A549 (cell line): ENCODE data around the gene RPA1. TPM values are rescaled to one million over a fixed set of nuclear protein-coding genes. Genes with fewer than 3 reads are reported as not detected.

Experiments used
- ATAC-seq, 2 experiments: fragments of 200-7000 bp in 1 of 2; fragments of >200 bp in 1 of 2; cut with Nextera tagmentation in 1 of 2; cut with Tn5 transposase in 1 of 2; 3 replicates each; pipeline versions ENCODE4 v1.8.0 to v1.9.1; 2018 to 2020; ENCODE audit warnings: mild to moderate bottlenecking in 1 of 2, moderate library complexity in 1 of 2
- CTCF ChIA-PET: fragments of 300-600 bp; sonication (Branson Sonifier 250); formaldehyde crosslinking; extraction: SDS; loops from one replicate; lab custom pipeline; 2021; ENCODE audit warnings: antibody characterized with exemption, inconsistent platforms; lab: Yijun Ruan, JAX
- POLR2A ChIA-PET: fragments of 350-600 bp; formaldehyde crosslinking; extraction: SDS; loops from one replicate; lab custom pipeline; 2021; ENCODE audit warnings: antibody characterized with exemption, inconsistent platforms; lab: Yijun Ruan, JAX
- DNase-seq, 2 experiments: peaks; one replicate each; pipeline versions ENCODE4 v3.0.0 to v3.0.0-alpha.2; 2011 to 2016; ENCODE audit warnings: low read depth in 1 of 2, low spot score in 1 of 2
- FAIRE-seq: peaks from 2 replicates; lab custom pipeline; 2011; peaks lifted over from hg19 to GRCh38; lab: Jason Lieb, UNC
- H3K27ac ChIP-seq, 2 experiments: fragments of >200 bp; sonication (Bioruptor Twin); formaldehyde crosslinking; 3 replicates each; pipeline ENCODE4 v1.5.1; 2016 to 2017
- H3K4me1 ChIP-seq: fragments of >200 bp; sonication (Bioruptor Twin); formaldehyde crosslinking; 3 replicates; pipeline ENCODE4 v1.6.1; 2016
- H3K4me2 ChIP-seq: fragments of >200 bp; sonication (Bioruptor Twin); formaldehyde crosslinking; 3 replicates; pipeline ENCODE4 v1.6.1; 2016
- H3K4me3 ChIP-seq: fragments of >200 bp; sonication (Bioruptor Twin); formaldehyde crosslinking; 3 replicates; pipeline ENCODE4 v1.5.1; 2016
- H3K9me3 ChIP-seq: fragments of >200 bp; sonication (Bioruptor Twin); formaldehyde crosslinking; 3 replicates; pipeline ENCODE4 v1.6.1; 2016
- BHLHE40 ChIP-seq: IDR thresholded peaks from 2 replicates; pipeline ENCODE4 v1.6.1; 2012; ENCODE audit warnings: low read depth, low read length, inconsistent platforms
- CBX8 ChIP-seq: fragments of 200-600 bp; sonication (generic); IDR thresholded peaks from 2 replicates; pipeline ENCODE4 v1.6.1; 2016
- CHD2 ChIP-seq: fragments of 150-350 bp; IDR thresholded peaks from 2 replicates; pipeline ENCODE4 v1.6.1; 2014; ENCODE audit warnings: low read length; ENCODE audit not compliant: partially characterized antibody
- CHD4 ChIP-seq: fragments of 200-600 bp; sonication (generic); IDR thresholded peaks from 2 replicates; pipeline ENCODE4 v1.6.1; 2016; ENCODE audit warnings: antibody characterized with exemption, mild to moderate bottlenecking, borderline replicate concordance
- EHF ChIP-seq: fragments of 250-450 bp; sonication (Bioruptor Pico); IDR thresholded peaks from 2 replicates; pipeline ENCODE4 v1.5.0; 2020; ENCODE audit warnings: mild to moderate bottlenecking
- FOSB ChIP-seq: fragments of 250-450 bp; sonication (Bioruptor Pico); IDR thresholded peaks from 2 replicates; pipeline ENCODE4 v1.5.0; 2020; ENCODE audit warnings: mild to moderate bottlenecking, moderate library complexity
- GATA3 ChIP-seq: IDR thresholded peaks from 2 replicates; pipeline ENCODE4 v1.6.1; 2012; ENCODE audit warnings: borderline replicate concordance
- HDAC2 ChIP-seq: fragments of 200-600 bp; sonication (generic); IDR thresholded peaks from 2 replicates; pipeline ENCODE4 v1.6.1; 2016
- HOXB5 ChIP-seq: fragments of 250-450 bp; sonication (Bioruptor Pico); IDR thresholded peaks from 2 replicates; pipeline ENCODE4 v1.5.0; 2020; ENCODE audit warnings: mild to moderate bottlenecking, moderate library complexity
- JUN ChIP-seq, 2 experiments: fragments of >200 bp; sonication (Bioruptor Twin); formaldehyde crosslinking; IDR thresholded peaks; 2 replicates in 1 of 2; 3 replicates in 1 of 2; pipeline ENCODE4 v1.6.1; 2016 to 2017
- KDM5A ChIP-seq: fragments of 200-600 bp; sonication (generic); IDR thresholded peaks from 2 replicates; pipeline ENCODE4 v1.6.1; 2016; ENCODE audit warnings: antibody characterized with exemption, mild to moderate bottlenecking
- MAZ ChIP-seq: fragments of 150-350 bp; IDR thresholded peaks from 2 replicates; pipeline ENCODE4 v1.6.1; 2014; ENCODE audit warnings: antibody characterized with exemption, low read depth, low read length, borderline replicate concordance
- MYC ChIP-seq: IDR thresholded peaks from 2 replicates; pipeline ENCODE4 v1.6.1; 2012; ENCODE audit warnings: mild to moderate bottlenecking, inconsistent platforms, low read length, improper control_type of control experiment, borderline replicate concordance
- NPAS2 ChIP-seq: fragments of 250-450 bp; sonication (Bioruptor Pico); IDR thresholded peaks from 2 replicates; pipeline ENCODE4 v1.8.0; 2022; ENCODE audit warnings: mild to moderate bottlenecking, moderate library complexity, borderline replicate concordance
- NR3C1 ChIP-seq: fragments of >200 bp; sonication (Bioruptor Twin); formaldehyde crosslinking; IDR thresholded peaks from 3 replicates; pipeline ENCODE4 v1.6.1; 2017
- PBX3 ChIP-seq: IDR thresholded peaks from 2 replicates; pipeline ENCODE4 v1.6.1; 2012
- PHF8 ChIP-seq: fragments of 200-600 bp; sonication (generic); IDR thresholded peaks from 2 replicates; pipeline ENCODE4 v1.6.1; 2016; ENCODE audit warnings: low read depth, mild to moderate bottlenecking, antibody characterized with exemption, moderate library complexity, borderline replicate concordance
- POLR2A ChIP-seq: IDR thresholded peaks from 2 replicates; pipeline ENCODE4 v1.6.1; 2012; ENCODE audit warnings: mild to moderate bottlenecking, low read length
- RAD21 ChIP-seq, 2 experiments: fragments of >200 bp in 1 of 2; sonication (Bioruptor Twin) in 1 of 2; formaldehyde crosslinking in 1 of 2; IDR thresholded peaks in 1 of 2; conservative IDR thresholded peaks in 1 of 2; 2 replicates in 1 of 2; 3 replicates in 1 of 2; pipeline ENCODE4 v1.6.1; 2012 to 2018; ENCODE audit warnings: inconsistent platforms in 1 of 2
- RARB ChIP-seq: fragments of 250-450 bp; sonication (Bioruptor Pico); IDR thresholded peaks from 2 replicates; pipeline ENCODE4 v1.8.0; 2021; ENCODE audit warnings: mild to moderate bottlenecking, moderate library complexity
- RFX5 ChIP-seq: fragments of 450-650 bp; IDR thresholded peaks from 2 replicates; pipeline ENCODE4 v1.7.1; 2014; ENCODE audit warnings: antibody characterized with exemption, mild to moderate bottlenecking, moderate library complexity
- RNF2 ChIP-seq: fragments of 200-600 bp; sonication (generic); IDR thresholded peaks from 2 replicates; pipeline ENCODE4 v1.6.1; 2016; ENCODE audit warnings: low read depth, mild to moderate bottlenecking, antibody characterized with exemption, moderate library complexity, borderline replicate concordance
- SMC3 ChIP-seq: fragments of >200 bp; sonication (Bioruptor Twin); formaldehyde crosslinking; IDR thresholded peaks from 3 replicates; pipeline ENCODE4 v1.6.1; 2018; ENCODE audit warnings: inconsistent platforms
- SREBF2 ChIP-seq: fragments of 450-650 bp; IDR thresholded peaks from 2 replicates; pipeline ENCODE4 v1.6.1; 2014; ENCODE audit warnings: mild to moderate bottlenecking, moderate library complexity
- TP53 ChIP-seq: fragments of 250-450 bp; sonication (Bioruptor Pico); IDR thresholded peaks from 2 replicates; pipeline ENCODE4 v1.5.0; 2021; ENCODE audit warnings: mild to moderate bottlenecking, moderate library complexity
- USF2 ChIP-seq: fragments of 450-650 bp; IDR thresholded peaks from 2 replicates; pipeline ENCODE4 v1.6.1; 2014; ENCODE audit warnings: antibody characterized with exemption
- ZNF302 ChIP-seq: fragments of 250-450 bp; sonication (Bioruptor Pico); IDR thresholded peaks from 2 replicates; pipeline ENCODE4 v1.9.0; 2021; ENCODE audit warnings: inconsistent platforms, mild to moderate bottlenecking, moderate library complexity
- WGBS: methylation state at CpG from one replicate; pipeline ENCODE4 v1.1.6; 2017; ENCODE audit errors: missing lambda C conversion rate; 5-methylcytosine and 5-hydroxymethylcytosine counted together
- polyA minus RNA-seq: library from RNA; depleted of rRNA, polyadenylated mRNA; stranded (reverse); fragments of >200 nt; gene quantifications from 2 replicates; pipeline ENCODE4 v1.2.3, GENCODE V29; 2011; rRNA and poly(A)+ RNA removed
- polyA plus RNA-seq, 4 experiments: library from polyadenylated mRNA; depleted of rRNA in 3 of 4; stranded (reverse); fragments of >200 nt; fragmentation: RNase III in 1 of 4; extraction: RNeasy Plus Mini Kit Qiagen cat#74134 plus additional on column Dnase treatment in 1 of 4; gene quantifications; 2 replicates in 3 of 4; 3 replicates in 1 of 4; pipeline ENCODE4 v1.2.3, GENCODE V29; 2011 to 2017
- TF ChIP-seq, protein P1 (sequence below): fragments of 250-450 bp; sonication (Bioruptor Pico); IDR thresholded peaks from 2 replicates; pipeline ENCODE4 v1.5.0; 2020; ENCODE audit warnings: low read depth, mild to moderate bottlenecking, moderate library complexity
- TF ChIP-seq, protein P2 (sequence below): IDR thresholded peaks from 2 replicates; pipeline ENCODE4 v1.6.1; 2012; ENCODE audit warnings: low read depth, borderline replicate concordance
- TF ChIP-seq, protein P3 (sequence below): fragments of 200-600 bp; sonication (generic); IDR thresholded peaks from 2 replicates; pipeline ENCODE4 v1.6.1; 2016; ENCODE audit warnings: antibody characterized with exemption, mild to moderate bottlenecking, moderate library complexity
- TF ChIP-seq, protein P4 (sequence below): IDR thresholded peaks from 2 replicates; pipeline ENCODE4 v1.6.1; 2012
- TF ChIP-seq, protein P5 (sequence below): fragments of >200 bp; sonication (Bioruptor Twin); formaldehyde crosslinking; IDR thresholded peaks from 2 replicates; pipeline ENCODE4 v1.6.1; 2016

Gene RPA1
- polyA plus RNA-seq (2011; rRNA removed): 136 and 145 TPM in 2 replicates
- polyA plus RNA-seq (2012; cell fraction: cytosol; rRNA removed): 65.7 and 68.3 TPM in 2 replicates
- polyA plus RNA-seq (2012; cell fraction: nucleus; rRNA removed): 68.0 and 96.5 TPM in 2 replicates
- polyA plus RNA-seq (2017; fragmentation: RNase III; extraction: RNeasy Plus Mini Kit Qiagen cat#74134 plus additional on column Dnase treatment): 72.2 to 77.1 TPM (median 73.4 TPM) in 3 replicates
- polyA minus RNA-seq: 96.4 and 129 TPM in 2 replicates

DNA sequence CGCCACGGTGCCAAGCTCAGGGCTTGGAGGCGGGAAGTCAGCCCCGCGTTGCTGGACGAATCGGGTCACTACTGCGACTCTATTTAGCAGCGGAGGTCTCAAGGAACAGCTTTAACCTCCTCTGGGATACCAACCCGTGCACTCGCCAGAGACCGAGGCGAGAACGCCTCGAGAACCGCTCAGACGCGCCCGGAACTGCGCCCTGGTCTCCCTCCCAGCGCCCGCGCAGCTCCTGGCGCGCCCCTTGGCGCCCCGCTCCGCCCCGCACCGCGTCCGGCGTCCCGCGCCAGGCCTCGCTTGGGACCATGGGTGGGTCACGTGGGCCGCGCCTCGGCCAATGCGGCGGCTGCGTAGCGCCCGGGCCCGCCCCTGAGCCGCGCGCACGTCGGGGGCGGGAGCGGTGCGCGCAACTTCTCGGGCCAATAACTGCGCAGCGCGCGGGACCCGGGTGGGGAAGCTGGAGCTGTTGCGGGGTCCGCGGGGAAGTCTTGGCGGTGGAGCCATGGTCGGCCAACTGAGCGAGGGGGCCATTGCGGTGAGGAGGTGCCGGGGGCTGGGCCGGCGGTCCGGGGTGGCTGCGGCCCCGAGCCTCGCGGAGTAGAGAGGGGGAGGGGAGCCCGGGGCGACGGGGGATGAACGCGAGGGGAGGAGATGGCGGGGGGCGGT lies at the start of gene RPA1, which contains the start of gene SMYD4:
RPA1 (plus strand) TSS at position 414 of the 666 bp plus-strand sequence; CDS start at position 503, 89 bp downstream.
SMYD4 (minus strand) TSS at position 311 of the 666 bp plus-strand sequence. CDS start 1,908 bp downstream, outside the sequence.
- POLR2A ChIA-PET: interaction anchor here (0.6 to 1.4 kb wide), 8 partner anchors 10 to 113 kb away, joined by 3 to 13 read pairs (median 4); partner anchors contain the start of gene WDR81
- no peak for TF ChIP-seq MAZ
- TF ChIP-seq POLR2A: peak; percentile 86
- TF ChIP-seq MYC: peak; percentile 78
- peak; percentile 83 to 84; a peak in 3 of 5 replicates for TF ChIP-seq JUN (IDR thresholded peaks at IDR 0.05)
- no peak for TF ChIP-seq EHF (CRISPR knock-in tag)
- TF ChIP-seq PHF8: peak; percentile 65
- TF ChIP-seq NR3C1: no peak
- no peak for TF ChIP-seq GATA3
- TF ChIP-seq CHD2: peak; percentile 11
- peak; percentile 61; the same call in 1 of the 2 replicates for TF ChIP-seq KDM5A
- TF ChIP-seq RNF2: no peak
- TF ChIP-seq, protein P1, sequence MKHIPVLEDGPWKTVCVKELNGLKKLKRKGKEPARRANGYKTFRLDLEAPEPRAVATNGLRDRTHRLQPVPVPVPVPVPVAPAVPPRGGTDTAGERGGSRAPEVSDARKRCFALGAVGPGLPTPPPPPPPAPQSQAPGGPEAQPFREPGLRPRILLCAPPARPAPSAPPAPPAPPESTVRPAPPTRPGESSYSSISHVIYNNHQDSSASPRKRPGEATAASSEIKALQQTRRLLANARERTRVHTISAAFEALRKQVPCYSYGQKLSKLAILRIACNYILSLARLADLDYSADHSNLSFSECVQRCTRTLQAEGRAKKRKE: no peak
- TF ChIP-seq, protein P2, sequence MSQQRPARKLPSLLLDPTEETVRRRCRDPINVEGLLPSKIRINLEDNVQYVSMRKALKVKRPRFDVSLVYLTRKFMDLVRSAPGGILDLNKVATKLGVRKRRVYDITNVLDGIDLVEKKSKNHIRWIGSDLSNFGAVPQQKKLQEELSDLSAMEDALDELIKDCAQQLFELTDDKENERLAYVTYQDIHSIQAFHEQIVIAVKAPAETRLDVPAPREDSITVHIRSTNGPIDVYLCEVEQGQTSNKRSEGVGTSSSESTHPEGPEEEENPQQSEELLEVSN: peak; percentile 72; the same call in 1 of the 2 replicates
- TF ChIP-seq BHLHE40: no peak
- no peak for TF ChIP-seq NPAS2 (CRISPR knock-in tag)
- TF ChIP-seq TP53 (CRISPR knock-in tag): no peak
- no peak for TF ChIP-seq FOSB (CRISPR knock-in tag)
- TF ChIP-seq CBX8: no peak
- TF ChIP-seq RAD21 (conservative IDR thresholded peaks at IDR 0.05 in 1 of 2, IDR thresholded peaks at IDR 0.05 in 1 of 2): no peak
- no peak for TF ChIP-seq CHD4
- no peak for TF ChIP-seq RFX5
- peak; percentile 36; the same call in 1 of the 2 replicates for TF ChIP-seq USF2
- TF ChIP-seq, protein P3, sequence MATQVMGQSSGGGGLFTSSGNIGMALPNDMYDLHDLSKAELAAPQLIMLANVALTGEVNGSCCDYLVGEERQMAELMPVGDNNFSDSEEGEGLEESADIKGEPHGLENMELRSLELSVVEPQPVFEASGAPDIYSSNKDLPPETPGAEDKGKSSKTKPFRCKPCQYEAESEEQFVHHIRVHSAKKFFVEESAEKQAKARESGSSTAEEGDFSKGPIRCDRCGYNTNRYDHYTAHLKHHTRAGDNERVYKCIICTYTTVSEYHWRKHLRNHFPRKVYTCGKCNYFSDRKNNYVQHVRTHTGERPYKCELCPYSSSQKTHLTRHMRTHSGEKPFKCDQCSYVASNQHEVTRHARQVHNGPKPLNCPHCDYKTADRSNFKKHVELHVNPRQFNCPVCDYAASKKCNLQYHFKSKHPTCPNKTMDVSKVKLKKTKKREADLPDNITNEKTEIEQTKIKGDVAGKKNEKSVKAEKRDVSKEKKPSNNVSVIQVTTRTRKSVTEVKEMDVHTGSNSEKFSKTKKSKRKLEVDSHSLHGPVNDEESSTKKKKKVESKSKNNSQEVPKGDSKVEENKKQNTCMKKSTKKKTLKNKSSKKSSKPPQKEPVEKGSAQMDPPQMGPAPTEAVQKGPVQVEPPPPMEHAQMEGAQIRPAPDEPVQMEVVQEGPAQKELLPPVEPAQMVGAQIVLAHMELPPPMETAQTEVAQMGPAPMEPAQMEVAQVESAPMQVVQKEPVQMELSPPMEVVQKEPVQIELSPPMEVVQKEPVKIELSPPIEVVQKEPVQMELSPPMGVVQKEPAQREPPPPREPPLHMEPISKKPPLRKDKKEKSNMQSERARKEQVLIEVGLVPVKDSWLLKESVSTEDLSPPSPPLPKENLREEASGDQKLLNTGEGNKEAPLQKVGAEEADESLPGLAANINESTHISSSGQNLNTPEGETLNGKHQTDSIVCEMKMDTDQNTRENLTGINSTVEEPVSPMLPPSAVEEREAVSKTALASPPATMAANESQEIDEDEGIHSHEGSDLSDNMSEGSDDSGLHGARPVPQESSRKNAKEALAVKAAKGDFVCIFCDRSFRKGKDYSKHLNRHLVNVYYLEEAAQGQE: no peak
- no peak for TF ChIP-seq ZNF302 (CRISPR knock-in tag)
- TF ChIP-seq, protein P4, sequence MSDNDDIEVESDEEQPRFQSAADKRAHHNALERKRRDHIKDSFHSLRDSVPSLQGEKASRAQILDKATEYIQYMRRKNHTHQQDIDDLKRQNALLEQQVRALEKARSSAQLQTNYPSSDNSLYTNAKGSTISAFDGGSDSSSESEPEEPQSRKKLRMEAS: peak; percentile 84
- TF ChIP-seq RARB (CRISPR knock-in tag): no peak
- TF ChIP-seq, protein P5, sequence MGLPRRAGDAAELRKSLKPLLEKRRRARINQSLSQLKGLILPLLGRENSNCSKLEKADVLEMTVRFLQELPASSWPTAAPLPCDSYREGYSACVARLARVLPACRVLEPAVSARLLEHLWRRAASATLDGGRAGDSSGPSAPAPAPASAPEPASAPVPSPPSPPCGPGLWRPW: no peak
- no peak for TF ChIP-seq SMC3
- TF ChIP-seq SREBF2: no peak
- no peak for TF ChIP-seq HDAC2
- 0 out of 2 replicates have a peak, but pooled peaks have one; percentile 4 for TF ChIP-seq PBX3
- TF ChIP-seq HOXB5: no peak

More for the DNA sequence above, at the start of gene RPA1, which contains the start of gene SMYD4:
- 0% methylated on average over 46 of the region's 83 CpGs for WGBS
- Histone ChIP-seq H3K4me2 (peak within 1 kb of the TSS; percentile 94), H3K9me3 (no peaks in the 10 kb centered on the region), H3K4me3 (peak within 1 kb of the TSS; percentile 76), H3K4me1 (peaks cover 13% of the 10 kb centered on the region; the same call in 2 of the 3 replicates), H3K27ac (peak within 1 kb of the TSS; percentile 89)
- FAIRE-seq (no peak), ATAC-seq (peak; percentile 98 to 100), DNase-seq (peak; percentile 89 to 98)
- CTCF ChIA-PET: interaction anchor here (0.5 to 1.3 kb wide), 7 partner anchors 9 to 196 kb away, joined by 3 to 4 read pairs (median 3); no protein-coding TSS in a partner anchor
